D721Med (cell line): ENCODE data around the gene PHACTR1.

Experiments
- DNase-seq: peaks from one replicate; pipeline ENCODE4 v3.0.0; 2011; ENCODE audit warnings: low spot score; ENCODE audit not compliant: insufficient read length
- FAIRE-seq: peaks from 2 replicates; lab custom pipeline; 2011; peaks lifted over from hg19 to GRCh38; lab: Jason Lieb, UNC
- CTCF ChIP-seq: IDR thresholded peaks from 2 replicates; pipeline ENCODE4 v1.5.1; 2012; ENCODE audit warnings: mild to moderate bottlenecking, control low read depth; ENCODE audit not compliant: insufficient read depth; ENCODE audit errors: missing control alignments

Gene PHACTR1

GRCh38 chr6:12990162-12990561 lies 273.6 kb downstream of the PHACTR1 start:
- FAIRE-seq = no peak
- no peak for TF ChIP-seq CTCF
- DNase-seq = no peak

- TF ChIP-seq CTCF = no peak
- no peak for DNase-seq
- no peak for FAIRE-seq
Observed at GRCh38 chr6:12991435-12991834, 274.9 kb downstream of the PHACTR1 start.

- FAIRE-seq (no peak), DNase-seq (no peak)
- no peak for TF ChIP-seq CTCF
Observed at GRCh38 chr6:12992770-12993169, 276.2 kb downstream of the PHACTR1 start.

- DNase-seq (no peak), FAIRE-seq (no peak)
- no peak for TF ChIP-seq CTCF
Observed at GRCh38 chr6:12993283-12993898, 276.8 kb downstream of the PHACTR1 start.

GRCh38 chr6:12995419-12995818 lies 278.9 kb downstream of the PHACTR1 start:
- FAIRE-seq = no peak
- DNase-seq = no peak
- TF ChIP-seq CTCF = no peak

GRCh38 chr6:13000537-13000936 lies 284.0 kb downstream of the PHACTR1 start:
- DNase-seq (no peak), FAIRE-seq (no peak)
- no peak for TF ChIP-seq CTCF

GRCh38 chr6:13001927-13002326 lies 285.4 kb downstream of the PHACTR1 start:
- no peak for FAIRE-seq
- no peak for TF ChIP-seq CTCF
- no peak for DNase-seq
